ENCODE data around the gene PRKN.
A peak's percentile ranks its signal among the peaks of the same experiment; 100 is the strongest.

Gene PRKN

GRCh38 chr6:162244031-162244430 lies 483.5 kb downstream of the PRKN start:
- DNase-seq (ENCODE audit: low read depth, low spot score) = no peak

GRCh38 chr6:162242915-162243314 lies 484.7 kb downstream of the PRKN start:
- DNase-seq (ENCODE audit: low read depth, low spot score) = no peak

GRCh38 chr6:162239330-162239729 lies 488.2 kb downstream of the PRKN start:
- DNase-seq (ENCODE audit: low read depth, low spot score) = no peak

- DNase-seq (ENCODE audit: low read depth, low spot score) = no peak
Measured at GRCh38 chr6:162238675-162239074, 488.9 kb downstream of the PRKN start.

- DNase-seq (ENCODE audit: low read depth, low spot score) = no peak
Measured at GRCh38 chr6:162237331-162237730, 490.2 kb downstream of the PRKN start.

- no peak for DNase-seq (ENCODE audit: low read depth, low spot score)
Measured at GRCh38 chr6:162234631-162235030, 492.9 kb downstream of the PRKN start.

- DNase-seq (ENCODE audit: low read depth, low spot score) = no peak
Measured at GRCh38 chr6:162230147-162230752, 497.3 kb downstream of the PRKN start.

GRCh38 chr6:162229093-162229492 lies 498.5 kb downstream of the PRKN start:
- DNase-seq (ENCODE audit: low read depth, low spot score) = no peak

- DNase-seq (ENCODE audit: low read depth, low spot score) = no peak
Measured at GRCh38 chr6:162226803-162227202, 500.8 kb downstream of the PRKN start.

- DNase-seq (ENCODE audit: low read depth, low spot score) = no peak
Measured at GRCh38 chr6:162222521-162222920, 505.0 kb downstream of the PRKN start.

GRCh38 chr6:162220876-162221275 lies 506.7 kb downstream of the PRKN start:
- DNase-seq (ENCODE audit: low read depth, low spot score) = no peak

- no peak for DNase-seq (ENCODE audit: low read depth, low spot score)
Measured at GRCh38 chr6:162219266-162219665, 508.3 kb downstream of the PRKN start.

- no peak for DNase-seq (ENCODE audit: low read depth, low spot score)
Measured at GRCh38 chr6:162217811-162218493, 509.6 kb downstream of the PRKN start.

- no peak for DNase-seq (ENCODE audit: low read depth, low spot score)
Measured at GRCh38 chr6:162217058-162217457, 510.5 kb downstream of the PRKN start.

GRCh38 chr6:162211777-162212176 lies 515.8 kb downstream of the PRKN start:
- DNase-seq (ENCODE audit: low read depth, low spot score) = no peak

- DNase-seq (ENCODE audit: low read depth, low spot score) = no peak
Measured at GRCh38 chr6:162211022-162211421, 516.5 kb downstream of the PRKN start.

GRCh38 chr6:162203287-162203686 lies 524.3 kb downstream of the PRKN start:
- no peak for DNase-seq (ENCODE audit: low read depth, low spot score)

- DNase-seq (ENCODE audit: low read depth, low spot score) = no peak
Measured at GRCh38 chr6:162200945-162201690, 526.4 kb downstream of the PRKN start.

GRCh38 chr6:162200041-162200440 lies 527.5 kb downstream of the PRKN start:
- no peak for DNase-seq (ENCODE audit: low read depth, low spot score)

- DNase-seq (ENCODE audit: low read depth, low spot score) = no peak
Measured at GRCh38 chr6:162198925-162199324, 528.6 kb downstream of the PRKN start.

GRCh38 chr6:162198076-162198475 lies 529.5 kb downstream of the PRKN start:
- DNase-seq (ENCODE audit: low read depth, low spot score) = peak; percentile 18

- DNase-seq (ENCODE audit: low read depth, low spot score) = no peak
Measured at GRCh38 chr6:162195441-162195840, 532.1 kb downstream of the PRKN start.

GRCh38 chr6:162190981-162191380 lies 536.6 kb downstream of the PRKN start:
- DNase-seq (ENCODE audit: low read depth, low spot score) = no peak

Data from ELF-1 (cell line).